ENCODE measurements around the gene CELF2.

The CELF2 gene

GRCh38 chr10:11262494-11263345, 245.0 kb downstream of the CELF2 start:
- TF ChIP-seq, protein P1, sequence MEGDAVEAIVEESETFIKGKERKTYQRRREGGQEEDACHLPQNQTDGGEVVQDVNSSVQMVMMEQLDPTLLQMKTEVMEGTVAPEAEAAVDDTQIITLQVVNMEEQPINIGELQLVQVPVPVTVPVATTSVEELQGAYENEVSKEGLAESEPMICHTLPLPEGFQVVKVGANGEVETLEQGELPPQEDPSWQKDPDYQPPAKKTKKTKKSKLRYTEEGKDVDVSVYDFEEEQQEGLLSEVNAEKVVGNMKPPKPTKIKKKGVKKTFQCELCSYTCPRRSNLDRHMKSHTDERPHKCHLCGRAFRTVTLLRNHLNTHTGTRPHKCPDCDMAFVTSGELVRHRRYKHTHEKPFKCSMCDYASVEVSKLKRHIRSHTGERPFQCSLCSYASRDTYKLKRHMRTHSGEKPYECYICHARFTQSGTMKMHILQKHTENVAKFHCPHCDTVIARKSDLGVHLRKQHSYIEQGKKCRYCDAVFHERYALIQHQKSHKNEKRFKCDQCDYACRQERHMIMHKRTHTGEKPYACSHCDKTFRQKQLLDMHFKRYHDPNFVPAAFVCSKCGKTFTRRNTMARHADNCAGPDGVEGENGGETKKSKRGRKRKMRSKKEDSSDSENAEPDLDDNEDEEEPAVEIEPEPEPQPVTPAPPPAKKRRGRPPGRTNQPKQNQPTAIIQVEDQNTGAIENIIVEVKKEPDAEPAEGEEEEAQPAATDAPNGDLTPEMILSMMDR (IDR thresholded peaks at IDR 0.05): no peak
- H3K9me3 ChIP-seq (ENCODE audit: control insufficient read depth, low read length): no peaks in the 10 kb centered on the region
- H2AFZ ChIP-seq: no peak overlapping the region
- no peaks in the 10 kb centered on the region for H3K27me3 ChIP-seq (ENCODE audit: control insufficient read depth, insufficient read depth, low read length)
- H3K36me3 ChIP-seq (ENCODE audit: control insufficient read depth, insufficient read depth, low read length): no peaks in the 10 kb centered on the region
- no peaks in the 10 kb centered on the region for H3K79me2 ChIP-seq
- H3K4me2 ChIP-seq (ENCODE audit: low read length): no peak overlapping the region
- H3K27ac ChIP-seq: no peak overlapping the region
- H3K4me3 ChIP-seq (ENCODE audit: low read depth, low read length): no peak overlapping the region
- H3K4me1 ChIP-seq: no peaks in the 10 kb centered on the region
- H3K9ac ChIP-seq: no peak overlapping the region

GRCh38 chr10:11263767-11264166, 246.1 kb downstream of the CELF2 start:
- TF ChIP-seq, protein P1 (IDR thresholded peaks at IDR 0.05): no peak
- no peak overlapping the region for H3K27ac ChIP-seq

DNA sequence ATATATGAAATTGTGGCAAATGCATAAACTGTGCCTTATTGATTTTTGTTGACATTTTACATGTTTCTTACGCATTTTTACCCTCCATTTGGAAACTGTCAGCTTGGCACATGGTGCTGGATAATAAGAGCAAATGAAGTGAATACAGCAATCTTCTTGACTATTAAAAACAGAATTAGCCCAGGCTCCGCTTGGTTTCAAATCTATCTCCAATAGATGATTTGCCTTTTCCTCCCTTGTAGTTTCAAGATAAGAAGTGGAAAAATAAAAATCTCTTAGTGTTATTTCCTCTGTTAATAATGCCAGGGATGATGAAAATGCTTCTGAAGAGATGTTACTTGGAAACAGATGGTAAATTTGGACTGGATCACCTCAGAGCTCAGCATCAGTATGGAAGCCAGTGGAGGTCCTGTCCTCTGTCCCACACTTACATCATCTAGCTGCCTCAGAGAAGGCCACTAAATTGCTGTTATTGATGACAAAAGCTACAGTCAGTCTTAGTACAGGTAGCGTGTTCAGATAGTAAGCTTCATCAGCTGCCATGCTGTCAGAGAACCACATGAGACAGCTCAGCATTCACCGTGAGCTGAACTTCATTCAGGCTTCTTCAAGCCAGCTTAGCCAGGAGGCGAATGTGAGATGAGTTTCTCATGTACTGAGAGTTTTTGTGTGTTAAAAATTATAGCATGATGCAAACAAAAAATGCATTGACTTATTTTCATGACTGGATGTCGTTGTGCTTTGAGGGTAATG, 246.8 kb downstream of the CELF2 start:
- H3K4me2 ChIP-seq (ENCODE audit: low read length): no peak overlapping the region
- H3K9me3 ChIP-seq (ENCODE audit: control insufficient read depth, low read length): no peaks in the 10 kb centered on the region
- H3K79me2 ChIP-seq: no peaks in the 10 kb centered on the region
- H3K4me3 ChIP-seq (ENCODE audit: low read depth, low read length): no peak overlapping the region
- H3K27me3 ChIP-seq (ENCODE audit: control insufficient read depth, insufficient read depth, low read length): no peaks in the 10 kb centered on the region
- TF ChIP-seq, protein P1 (IDR thresholded peaks at IDR 0.05): no peak
- H3K36me3 ChIP-seq (ENCODE audit: control insufficient read depth, insufficient read depth, low read length): no peaks in the 10 kb centered on the region
- no peak overlapping the region for H3K27ac ChIP-seq
- H2AFZ ChIP-seq: no peak overlapping the region
- no peak overlapping the region for H3K9ac ChIP-seq
- H3K4me1 ChIP-seq: no peaks in the 10 kb centered on the region

More at GRCh38 chr10:11263767-11264166, 246.1 kb downstream of the CELF2 start:
- H2AFZ ChIP-seq: no peak overlapping the region
- H3K9me3 ChIP-seq (ENCODE audit: control insufficient read depth, low read length): no peaks in the 10 kb centered on the region
- H3K4me1 ChIP-seq: no peaks in the 10 kb centered on the region
- H3K27me3 ChIP-seq (ENCODE audit: control insufficient read depth, insufficient read depth, low read length): no peaks in the 10 kb centered on the region
- no peak overlapping the region for H3K4me3 ChIP-seq (ENCODE audit: low read depth, low read length)
- no peak overlapping the region for H3K9ac ChIP-seq
- no peaks in the 10 kb centered on the region for H3K79me2 ChIP-seq
- no peaks in the 10 kb centered on the region for H3K36me3 ChIP-seq (ENCODE audit: control insufficient read depth, insufficient read depth, low read length)
- H3K4me2 ChIP-seq (ENCODE audit: low read length): no peak overlapping the region

GRCh38 chr10:11265484-11265883, 247.8 kb downstream of the CELF2 start:
- Histone ChIP-seq H3K79me2 (no peaks in the 10 kb centered on the region), H3K4me1 (no peaks in the 10 kb centered on the region), H3K4me2 (ENCODE audit: low read length) (no peak overlapping the region), H3K4me3 (ENCODE audit: low read depth, low read length) (no peak overlapping the region), H3K9ac (no peak overlapping the region), H3K36me3 (ENCODE audit: control insufficient read depth, insufficient read depth, low read length) (no peaks in the 10 kb centered on the region), H3K27ac (no peak overlapping the region), H2AFZ (no peak overlapping the region), H3K9me3 (ENCODE audit: control insufficient read depth, low read length) (no peaks in the 10 kb centered on the region), H3K27me3 (ENCODE audit: control insufficient read depth, insufficient read depth, low read length) (no peaks in the 10 kb centered on the region)
- TF ChIP-seq, protein P1 (IDR thresholded peaks at IDR 0.05): no peak

Measured in parathyroid adenoma (tissue), 2 donors.